H7 (cell line): Measurements from ENCODE around the gene LRP3. TPM values are rescaled to one million over a fixed set of nuclear protein-coding genes. Genes with fewer than 3 reads are reported as not detected.

Experiments
- DNase-seq: peaks from one replicate; pipeline ENCODE4 v3.0.0; 2012
- H3K27me3 ChIP-seq: 2 replicates; pipeline ENCODE4 v1.6.0; 2011; ENCODE audit warnings: mild to moderate bottlenecking, low read length; ENCODE audit not compliant: control insufficient read depth, insufficient read depth
- H3K36me3 ChIP-seq: replicated peaks from 2 replicates; pipeline ENCODE4 v1.5.1; 2011; ENCODE audit warnings: low read length; ENCODE audit not compliant: control insufficient read depth, insufficient read depth
- H3K4me3 ChIP-seq: 2 replicates; pipeline ENCODE4 v1.5.1; 2011; ENCODE audit warnings: low read depth, mild to moderate bottlenecking, control low read depth, low read length, moderate library complexity; ENCODE audit not compliant: insufficient read depth
- total RNA-seq: library from RNA; depleted of rRNA; stranded (reverse); fragments of >200 nt; shearing (Covaris generic); gene quantifications from 2 replicates; pipeline ENCODE4 v1.2.3, GENCODE V29; 2014

Gene LRP3
- total RNA-seq, 1 experiment from 2014 or later, result 57.7 TPM

DNA sequence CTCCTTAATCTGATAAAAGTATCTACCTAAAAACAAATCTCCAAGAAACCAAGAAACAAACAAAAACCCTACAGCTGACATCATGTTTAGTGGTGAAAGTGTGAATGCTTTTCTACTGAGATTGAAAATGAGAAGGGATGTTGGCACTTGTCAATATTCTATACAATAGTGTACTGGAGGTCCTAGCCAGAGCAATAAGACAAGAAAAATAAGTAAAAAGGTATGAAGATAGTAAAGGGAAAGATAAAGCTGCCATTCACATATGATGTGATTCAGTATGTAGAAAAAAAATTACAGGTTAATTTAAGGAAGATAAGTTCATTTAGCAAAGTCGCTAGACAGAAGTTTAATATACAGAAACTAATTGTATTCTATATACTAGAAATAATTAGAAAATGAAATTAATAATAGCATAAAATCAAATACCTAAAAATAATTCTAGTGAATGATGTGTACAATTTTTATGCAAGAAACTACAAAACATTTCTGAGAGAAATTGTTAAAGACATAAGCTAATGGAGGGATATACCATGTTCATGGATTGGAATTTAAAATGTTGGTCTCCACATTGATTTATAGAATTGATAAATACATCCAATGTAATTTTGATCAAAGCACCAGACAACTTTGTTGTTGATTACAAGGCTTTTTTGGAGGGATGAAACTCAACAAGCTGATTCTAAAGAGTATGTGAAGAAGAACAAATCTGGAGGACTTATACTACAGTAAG lies 33.9 kb downstream of the LRP3 start:
- H3K4me3 ChIP-seq, result no peak overlapping the region
- peaks cover 33% of the 10 kb centered on the region for H3K27me3 ChIP-seq
- DNase-seq, result no peak
- no peaks in the 10 kb centered on the region for H3K36me3 ChIP-seq

GRCh38 chr19:33229962-33230361 lies 35.8 kb downstream of the LRP3 start:
- Histone ChIP-seq H3K36me3 (no peaks in the 10 kb centered on the region), H3K4me3 (no peak overlapping the region), H3K27me3 (peaks cover 22% of the 10 kb centered on the region)
- DNase-seq, result no peak

DNA sequence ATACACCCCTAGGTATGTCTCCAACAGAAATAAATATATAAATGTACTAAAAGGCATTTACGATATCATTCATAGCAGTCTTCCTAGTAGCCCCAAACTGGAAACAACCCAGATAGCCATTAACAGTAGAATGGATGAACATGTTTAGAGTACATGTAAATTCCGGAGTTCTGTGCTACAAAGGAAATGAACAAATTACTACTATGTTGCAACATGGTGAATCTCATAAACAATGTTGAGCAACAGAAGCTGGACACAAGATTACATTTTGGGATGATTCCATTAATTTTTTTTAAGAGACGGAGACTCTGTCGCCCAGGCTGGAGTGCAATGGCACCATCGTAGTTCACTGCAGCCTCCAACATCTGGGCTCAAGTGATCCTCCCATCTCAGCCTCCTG lies 37.4 kb downstream of the LRP3 start:
- no peak overlapping the region for H3K4me3 ChIP-seq
- no peak for DNase-seq
- H3K27me3 ChIP-seq, result peaks cover 8% of the 10 kb centered on the region
- H3K36me3 ChIP-seq, result no peaks in the 10 kb centered on the region

- Histone ChIP-seq H3K36me3 (no peaks in the 10 kb centered on the region), H3K27me3 (no peaks in the 10 kb centered on the region; the same call in 1 of the 2 replicates), H3K4me3 (no peak overlapping the region)
- no peak for DNase-seq
These were observed 38.5 kb downstream of the LRP3 start for GRCh38 chr19:33232656-33233055.

DNA sequence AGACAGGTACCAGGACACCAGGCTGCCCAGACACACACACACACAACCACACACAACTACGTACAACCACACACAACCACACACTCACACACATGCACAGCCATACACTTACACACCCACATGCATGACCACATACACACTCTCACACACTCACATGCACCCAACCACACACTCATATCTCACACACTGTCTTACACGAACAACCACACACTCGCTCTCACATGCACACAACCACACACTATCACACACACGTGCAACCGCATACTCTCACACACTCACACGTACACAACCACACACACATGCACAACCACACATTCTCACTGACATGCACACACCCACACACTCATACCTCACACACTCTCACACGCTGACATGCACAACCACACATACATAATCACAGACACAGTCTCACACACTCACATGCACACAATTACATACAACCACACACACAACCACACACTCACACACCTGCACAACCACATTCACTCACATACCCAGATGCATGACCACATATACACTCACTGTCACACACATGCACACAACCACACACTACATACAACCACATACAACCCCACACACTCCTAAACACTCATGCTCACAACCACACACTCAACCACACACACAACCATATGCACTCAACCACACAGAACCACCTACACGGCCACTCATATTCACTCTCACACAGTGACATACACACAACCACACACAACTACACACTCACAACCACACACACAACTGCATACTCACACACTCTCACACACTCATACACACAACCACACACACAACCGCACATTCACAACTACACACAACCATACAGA lies 39.1 kb downstream of the LRP3 start:
- Histone ChIP-seq H3K36me3 (no peaks in the 10 kb centered on the region), H3K4me3 (no peak overlapping the region), H3K27me3 (no peaks in the 10 kb centered on the region; the same call in 1 of the 2 replicates)
- DNase-seq, result no peak

DNA sequence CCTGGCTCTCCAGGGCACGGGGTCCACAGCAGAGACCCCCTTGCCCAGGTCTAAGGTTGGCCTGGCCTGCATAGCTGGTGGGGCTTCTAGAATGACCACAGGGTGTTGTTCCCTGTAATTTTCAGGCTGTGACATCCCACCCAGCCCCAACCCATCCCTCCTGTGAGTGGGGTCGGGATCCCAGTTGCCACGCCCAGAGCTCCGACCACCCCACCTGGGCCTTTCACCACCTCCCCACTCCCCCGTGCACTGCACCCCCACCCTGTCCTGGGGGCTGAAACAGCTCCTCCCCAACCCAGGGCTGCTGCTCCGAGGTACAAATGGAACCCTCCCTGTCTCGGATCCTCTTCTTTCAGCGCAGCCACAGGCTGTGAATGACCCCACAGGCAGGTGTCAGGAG lies 40.0 kb downstream of the LRP3 start:
- H3K36me3 ChIP-seq, result no peaks in the 10 kb centered on the region
- no peak for DNase-seq
- H3K4me3 ChIP-seq, result no peak overlapping the region
- H3K27me3 ChIP-seq, result no peaks in the 10 kb centered on the region; the same call in 1 of the 2 replicates

DNA sequence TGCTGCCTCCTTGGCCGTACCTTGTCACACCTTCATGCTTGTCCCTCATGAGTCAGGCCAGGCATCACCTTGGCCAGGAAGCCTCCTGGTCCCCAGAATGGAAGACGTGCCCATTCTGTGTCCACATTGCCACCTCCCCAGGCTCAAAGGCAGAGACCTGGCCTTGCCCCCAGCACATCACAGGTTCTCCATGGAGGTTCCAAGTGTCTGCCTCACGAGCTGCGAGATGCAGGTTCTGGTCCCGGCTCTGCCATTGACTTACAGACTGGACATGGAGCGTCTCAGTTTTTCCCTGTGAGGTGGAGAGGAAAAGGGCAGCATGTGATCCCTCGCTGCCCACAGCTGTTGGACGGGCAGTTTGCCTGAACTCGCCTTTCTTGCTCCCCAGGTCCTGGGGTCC lies 40.6 kb downstream of the LRP3 start:
- Histone ChIP-seq H3K36me3 (no peaks in the 10 kb centered on the region), H3K4me3 (no peak overlapping the region), H3K27me3 (no peaks in the 10 kb centered on the region)
- DNase-seq, result no peak

GRCh38 chr19:33235269-33235995 lies 41.3 kb downstream of the LRP3 start:
- H3K27me3 ChIP-seq, result no peaks in the 10 kb centered on the region
- peak; percentile 96 for DNase-seq
- no peak overlapping the region for H3K4me3 ChIP-seq
- H3K36me3 ChIP-seq, result no peaks in the 10 kb centered on the region

- Histone ChIP-seq H3K27me3 (no peaks in the 10 kb centered on the region), H3K36me3 (no peaks in the 10 kb centered on the region), H3K4me3 (no peak overlapping the region)
- no peak for DNase-seq
These were observed 41.8 kb downstream of the LRP3 start for GRCh38 chr19:33235996-33236350.

GRCh38 chr19:33236696-33237390 lies 42.7 kb downstream of the LRP3 start:
- no peaks in the 10 kb centered on the region for H3K27me3 ChIP-seq
- peak; percentile 56 for DNase-seq
- H3K36me3 ChIP-seq, result no peaks in the 10 kb centered on the region
- H3K4me3 ChIP-seq, result no peak overlapping the region

- Histone ChIP-seq H3K4me3 (no peak overlapping the region), H3K27me3 (no peaks in the 10 kb centered on the region), H3K36me3 (no peaks in the 10 kb centered on the region)
- DNase-seq, result no peak
These were observed 44.5 kb downstream of the LRP3 start for GRCh38 chr19:33238481-33239149.

DNA sequence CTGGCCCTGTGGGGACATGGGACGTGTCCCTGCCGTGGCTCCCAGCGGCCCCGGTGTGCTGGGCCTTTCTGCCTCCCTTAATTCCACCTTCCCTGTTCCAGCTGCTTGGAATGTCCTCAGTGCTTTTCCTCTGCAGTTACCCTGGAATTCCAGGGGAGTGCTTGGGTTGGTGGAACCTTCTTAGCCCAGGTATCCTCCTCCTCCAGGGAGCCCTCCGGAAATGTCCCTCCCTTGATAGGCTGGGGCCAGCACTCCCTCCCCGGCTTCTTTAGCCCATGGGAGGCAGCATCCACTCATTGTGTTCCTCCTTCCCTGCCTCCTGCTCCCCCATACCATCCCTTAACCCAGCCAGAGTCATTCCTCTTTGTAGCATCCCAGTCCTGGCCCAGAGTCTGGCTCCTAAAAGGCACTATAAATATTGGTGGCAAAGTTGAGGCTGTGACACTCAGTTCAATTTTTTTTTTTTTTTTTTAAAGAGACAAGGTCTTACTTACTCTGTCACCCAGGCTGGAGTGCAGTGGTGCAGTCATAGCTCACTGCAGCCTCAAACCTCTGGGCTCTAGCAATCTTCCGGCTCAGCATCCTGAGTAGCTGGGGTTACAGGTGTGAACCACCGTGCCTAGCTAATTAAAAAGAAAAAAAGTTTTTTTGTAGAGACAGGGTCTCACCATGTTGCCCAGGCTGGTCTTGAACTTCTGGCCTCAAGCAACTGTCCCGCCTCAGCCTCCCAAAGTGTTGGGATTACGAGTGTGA lies 45.3 kb downstream of the LRP3 start:
- no peak overlapping the region for H3K4me3 ChIP-seq
- no peak for DNase-seq
- H3K36me3 ChIP-seq, result no peaks in the 10 kb centered on the region
- no peaks in the 10 kb centered on the region for H3K27me3 ChIP-seq

- H3K36me3 ChIP-seq, result no peaks in the 10 kb centered on the region
- no peaks in the 10 kb centered on the region for H3K27me3 ChIP-seq
- no peak overlapping the region for H3K4me3 ChIP-seq
- no peak for DNase-seq
These were observed 46.1 kb downstream of the LRP3 start for GRCh38 chr19:33240181-33240771.
